Astrocyte (in vitro differentiated cells and primary cell): ENCODE data around the gene CDK5RAP2. TPM values are rescaled to one million over a fixed set of nuclear protein-coding genes. Genes with fewer than 3 reads are reported as not detected.

Experiments used
- DNase-seq: peaks from one replicate; pipeline ENCODE4 v3.0.0-alpha.2; 2010; ENCODE audit warnings: low read depth
- FAIRE-seq: peaks from 2 replicates; lab custom pipeline; 2011; peaks lifted over from hg19 to GRCh38; lab: Jason Lieb, UNC
- H2AFZ ChIP-seq: 2 replicates; pipeline ENCODE4 v1.6.0; 2012; ENCODE audit warnings: low read depth, low read length, inconsistent platforms
- H3K27ac ChIP-seq: 2 replicates; pipeline ENCODE4 v1.5.1; 2011; ENCODE audit warnings: low read depth, low read length, inconsistent platforms
- H3K27me3 ChIP-seq: 2 replicates; pipeline ENCODE4 v1.6.0; 2011; ENCODE audit warnings: low read length, inconsistent platforms; ENCODE audit not compliant: insufficient read depth
- H3K36me3 ChIP-seq: 2 replicates; pipeline ENCODE4 v1.5.1; 2011; ENCODE audit warnings: low read length, inconsistent platforms; ENCODE audit not compliant: insufficient read depth
- H3K4me1 ChIP-seq: 2 replicates; pipeline ENCODE4 v1.5.1; 2011; ENCODE audit warnings: low read length, inconsistent platforms; ENCODE audit not compliant: insufficient read depth
- H3K4me2 ChIP-seq: 2 replicates; pipeline ENCODE4 v1.6.0; 2012; ENCODE audit warnings: low read length, inconsistent platforms
- H3K4me3 ChIP-seq: 2 replicates; pipeline ENCODE4 v1.5.1; 2011; ENCODE audit warnings: low read depth, mild to moderate bottlenecking, low read length, inconsistent platforms; ENCODE audit not compliant: insufficient read depth
- H3K79me2 ChIP-seq: 2 replicates; pipeline ENCODE4 v1.6.0; 2012; ENCODE audit warnings: mild to moderate bottlenecking, low read length, inconsistent platforms; ENCODE audit not compliant: insufficient read depth
- H3K9ac ChIP-seq: 2 replicates; pipeline ENCODE4 v1.6.0; 2012; ENCODE audit warnings: mild to moderate bottlenecking, low read length, inconsistent platforms
- H3K9me3 ChIP-seq: 2 replicates; pipeline ENCODE4 v1.5.1; 2012; ENCODE audit warnings: low read depth, mild to moderate bottlenecking, low read length, inconsistent platforms; ENCODE audit not compliant: insufficient read depth
- H4K20me1 ChIP-seq: 2 replicates; pipeline ENCODE4 v1.6.0; 2012; ENCODE audit warnings: low read length, inconsistent platforms; ENCODE audit not compliant: insufficient read depth
- H3K27ac Mint-ChIP-seq: one replicate; pipeline ENCODE4 v1.8.0; 2021; ENCODE audit warnings: mild to moderate bottlenecking, mixed read lengths; ENCODE audit not compliant: unreplicated experiment
- H3K27me3 Mint-ChIP-seq: one replicate; pipeline ENCODE4 v1.8.0; 2021; ENCODE audit warnings: low read depth, mixed read lengths; ENCODE audit not compliant: unreplicated experiment
- H3K36me3 Mint-ChIP-seq: one replicate; pipeline ENCODE4 v1.8.0; 2021; ENCODE audit warnings: low read depth, mixed read lengths; ENCODE audit not compliant: unreplicated experiment
- H3K4me1 Mint-ChIP-seq: one replicate; pipeline ENCODE4 v1.8.0; 2021; ENCODE audit warnings: low read depth, mixed read lengths; ENCODE audit not compliant: unreplicated experiment
- H3K4me3 Mint-ChIP-seq: one replicate; pipeline ENCODE4 v1.8.0; 2021; ENCODE audit warnings: mild to moderate bottlenecking, moderate library complexity, mixed read lengths; ENCODE audit not compliant: unreplicated experiment
- H3K9me3 Mint-ChIP-seq: one replicate; pipeline ENCODE4 v1.8.0; 2021; ENCODE audit warnings: mild to moderate bottlenecking, mixed read lengths; ENCODE audit not compliant: unreplicated experiment
- CTCF ChIP-seq: IDR thresholded peaks from 2 replicates; pipeline ENCODE4 v1.5.1; 2011; ENCODE audit warnings: low read depth, mild to moderate bottlenecking, inconsistent platforms, low read length, moderate library complexity; ENCODE audit not compliant: insufficient read depth
- EZH2 ChIP-seq: IDR thresholded peaks from 2 replicates; pipeline ENCODE4 v1.6.1; 2012; ENCODE audit warnings: mild to moderate bottlenecking, low read length, inconsistent platforms; ENCODE audit not compliant: insufficient read depth
- total RNA-seq: library from RNA; stranded (reverse); gene quantifications from 2 replicates; pipeline ENCODE4 v1.2.1, GENCODE V29; 2021

The CDK5RAP2 gene
- total RNA-seq, 1 donor from 2014 or later = 36.3 TPM

- no peak for TF ChIP-seq CTCF
- TF ChIP-seq EZH2 = no peak
- Histone ChIP-seq H3K27me3 (no peaks in the 10 kb centered on the region), H3K4me2 (no peak overlapping the region), H3K36me3 (peaks cover 31% of the 10 kb centered on the region), H3K9me3 (no peaks in the 10 kb centered on the region), H3K9ac (no peak overlapping the region), H3K4me1 (no peaks in the 10 kb centered on the region), H2AFZ (no peak overlapping the region), H3K4me3 (no peak overlapping the region), H3K27ac (no peak overlapping the region), H3K79me2 (no peaks in the 10 kb centered on the region), H4K20me1 (peaks cover 3% of the 10 kb centered on the region)
- Mint-ChIP-seq H3K27me3 (no peaks in the 10 kb centered on the region), H3K36me3 (peaks cover 50% of the 10 kb centered on the region), H3K4me3 (no peak overlapping the region), H3K4me1 (peaks cover 2% of the 10 kb centered on the region), H3K9me3 (no peaks in the 10 kb centered on the region), H3K27ac (no peak overlapping the region)
- FAIRE-seq (no peak), DNase-seq (no peak)
These were observed 51.1 kb downstream of the CDK5RAP2 start for GRCh38 chr9:120528829-120529228.

- H3K27me3 Mint-ChIP-seq = no peaks in the 10 kb centered on the region
- TF ChIP-seq CTCF (no peak), EZH2 (no peak)
- no peak overlapping the region for H3K4me2 ChIP-seq
These were observed 51.6 kb downstream of the CDK5RAP2 start for GRCh38 chr9:120528327-120528726.

GRCh38 chr9:120526534-120526933, 53.4 kb downstream of the CDK5RAP2 start:
- Histone ChIP-seq H3K27ac (no peak overlapping the region), H2AFZ (no peak overlapping the region), H3K79me2 (no peaks in the 10 kb centered on the region), H3K9ac (no peak overlapping the region), H3K9me3 (no peaks in the 10 kb centered on the region), H3K4me1 (no peaks in the 10 kb centered on the region), H3K4me2 (no peak overlapping the region), H3K36me3 (peaks cover 36% of the 10 kb centered on the region), H3K27me3 (no peaks in the 10 kb centered on the region), H4K20me1 (peaks cover 3% of the 10 kb centered on the region), H3K4me3 (no peak overlapping the region)
- no peak for FAIRE-seq
- no peak for DNase-seq
- Mint-ChIP-seq H3K4me3 (no peak overlapping the region), H3K4me1 (no peaks in the 10 kb centered on the region), H3K36me3 (peaks cover 43% of the 10 kb centered on the region), H3K9me3 (no peaks in the 10 kb centered on the region), H3K27me3 (no peaks in the 10 kb centered on the region), H3K27ac (no peak overlapping the region)
- TF ChIP-seq CTCF (no peak), EZH2 (no peak)

More at GRCh38 chr9:120528327-120528726, 51.6 kb downstream of the CDK5RAP2 start:
- H3K4me1 Mint-ChIP-seq = peaks cover 2% of the 10 kb centered on the region
- Histone ChIP-seq H3K4me3 (no peak overlapping the region), H4K20me1 (peaks cover 3% of the 10 kb centered on the region), H3K36me3 (peaks cover 31% of the 10 kb centered on the region), H3K4me1 (no peaks in the 10 kb centered on the region), H3K27ac (no peak overlapping the region), H3K79me2 (no peaks in the 10 kb centered on the region), H3K27me3 (no peaks in the 10 kb centered on the region), H2AFZ (no peak overlapping the region), H3K9me3 (no peaks in the 10 kb centered on the region), H3K9ac (no peak overlapping the region)
- peaks cover 48% of the 10 kb centered on the region for H3K36me3 Mint-ChIP-seq
- DNase-seq (no peak), FAIRE-seq (no peak)
- no peak overlapping the region for H3K4me3 Mint-ChIP-seq
- H3K9me3 Mint-ChIP-seq = no peaks in the 10 kb centered on the region
- H3K27ac Mint-ChIP-seq = no peak overlapping the region
